HEK293 (cell line): ENCODE results near the gene PINLYP.
A peak's percentile ranks its signal among the peaks of the same experiment; 100 is the strongest.

Experiments used
- MEIS1 ChIP-seq: sonication (generic); formaldehyde crosslinking; IDR thresholded peaks from 2 replicates; pipeline ENCODE4 v1.8.1; 2022; ENCODE audit warnings: missing genetic modification reagents, mild to moderate bottlenecking, borderline replicate concordance
- MZF1 ChIP-seq: fragments of 450-650 bp; formaldehyde crosslinking; IDR thresholded peaks from 2 replicates; pipeline ENCODE4 v1.5.1; 2017; ENCODE audit warnings: missing biosample characterization, missing genetic modification characterization, borderline replicate concordance
- RBAK ChIP-seq: fragments of 450-650 bp; formaldehyde crosslinking; IDR thresholded peaks from 2 replicates; pipeline ENCODE4 v1.5.1; 2016; ENCODE audit warnings: missing biosample characterization, missing genetic modification characterization
- SCRT2 ChIP-seq: fragments of 450-650 bp; formaldehyde crosslinking; IDR thresholded peaks from 2 replicates; pipeline ENCODE4 v1.5.1; 2016; ENCODE audit warnings: missing biosample characterization, missing genetic modification characterization
- TRIM28 ChIP-seq: IDR thresholded peaks from 2 replicates; pipeline ENCODE4 v1.6.1; 2011; ENCODE audit warnings: low read length, control low read depth, borderline replicate concordance
- ZNF114 ChIP-seq: fragments of 450-650 bp; formaldehyde crosslinking; IDR thresholded peaks from 2 replicates; pipeline ENCODE4 v1.5.0; 2017; ENCODE audit warnings: missing biosample characterization, missing genetic modification characterization
- ZNF132 ChIP-seq: fragments of 450-650 bp; formaldehyde crosslinking; IDR thresholded peaks from 2 replicates; pipeline ENCODE4 v1.5.1; 2017; ENCODE audit warnings: missing biosample characterization, missing genetic modification characterization, borderline replicate concordance
- ZNF157 ChIP-seq: fragments of 450-650 bp; formaldehyde crosslinking; IDR thresholded peaks from 2 replicates; pipeline ENCODE4 v1.5.1; 2016; ENCODE audit warnings: missing biosample characterization, missing genetic modification characterization
- ZNF169 ChIP-seq: fragments of 450-650 bp; formaldehyde crosslinking; IDR thresholded peaks from 2 replicates; pipeline ENCODE4 v1.5.1; 2016; ENCODE audit warnings: missing biosample characterization, missing genetic modification characterization
- ZNF174 ChIP-seq: fragments of 450-650 bp; formaldehyde crosslinking; IDR thresholded peaks from 2 replicates; pipeline ENCODE4 v1.5.0; 2017; ENCODE audit warnings: missing biosample characterization, mild to moderate bottlenecking, missing genetic modification characterization
- ZNF266 ChIP-seq: fragments of 450-650 bp; formaldehyde crosslinking; IDR thresholded peaks from 2 replicates; pipeline ENCODE4 v1.5.1; 2016; ENCODE audit warnings: missing biosample characterization, missing genetic modification characterization, low read depth
- ZNF324 ChIP-seq: fragments of 450-650 bp; formaldehyde crosslinking; IDR thresholded peaks from 2 replicates; pipeline ENCODE4 v1.5.1; 2016; ENCODE audit warnings: missing biosample characterization, missing genetic modification characterization
- ZNF530 ChIP-seq: fragments of 450-650 bp; formaldehyde crosslinking; IDR thresholded peaks from 2 replicates; pipeline ENCODE4 v1.5.1; 2016; ENCODE audit warnings: low read depth, missing biosample characterization, missing genetic modification characterization
- ZNF600 ChIP-seq: fragments of 450-650 bp; formaldehyde crosslinking; IDR thresholded peaks from 2 replicates; pipeline ENCODE4 v1.5.1; 2016; ENCODE audit warnings: missing biosample characterization, missing genetic modification characterization
- ZNF843 ChIP-seq: fragments of 450-650 bp; formaldehyde crosslinking; IDR thresholded peaks from 2 replicates; pipeline ENCODE4 v1.5.1; 2016; ENCODE audit warnings: missing biosample characterization, missing genetic modification characterization
- ZSCAN16 ChIP-seq: fragments of 450-650 bp; formaldehyde crosslinking; IDR thresholded peaks from 2 replicates; pipeline ENCODE4 v1.5.1; 2016; ENCODE audit warnings: missing biosample characterization, missing genetic modification characterization
- ZXDB ChIP-seq: fragments of 450-650 bp; formaldehyde crosslinking; IDR thresholded peaks from 2 replicates; pipeline ENCODE4 v1.5.1; 2016; ENCODE audit warnings: missing biosample characterization, missing genetic modification characterization
- TF ChIP-seq, protein P1 (sequence below): fragments of 450-650 bp; IDR thresholded peaks from 2 replicates; pipeline ENCODE4 v1.5.1; 2018; ENCODE audit warnings: missing biosample characterization, missing genetic modification characterization
- TF ChIP-seq, protein P2 (sequence below): fragments of 450-650 bp; formaldehyde crosslinking; IDR thresholded peaks from 2 replicates; pipeline ENCODE4 v1.5.1; 2017; ENCODE audit warnings: missing biosample characterization, missing genetic modification characterization
- TF ChIP-seq, protein P3 (sequence below): fragments of 450-650 bp; formaldehyde crosslinking; IDR thresholded peaks from 2 replicates; pipeline ENCODE4 v1.5.1; 2017; ENCODE audit warnings: missing biosample characterization, missing genetic modification characterization
- TF ChIP-seq, protein P4 (sequence below): fragments of 450-650 bp; formaldehyde crosslinking; conservative IDR thresholded peaks from 2 replicates; pipeline ENCODE4 v1.5.1; 2016; ENCODE audit warnings: low read depth, missing biosample characterization, missing genetic modification characterization
- TF ChIP-seq, protein P5 (sequence below): fragments of 450-650 bp; formaldehyde crosslinking; IDR thresholded peaks from 2 replicates; pipeline ENCODE4 v1.5.1; 2016; ENCODE audit warnings: missing biosample characterization, missing genetic modification characterization, borderline replicate concordance
- TF ChIP-seq, protein P6 (sequence below): fragments of 450-650 bp; formaldehyde crosslinking; IDR thresholded peaks from 2 replicates; pipeline ENCODE4 v1.5.1; 2016; ENCODE audit warnings: missing biosample characterization, missing genetic modification characterization
- TF ChIP-seq, protein P7 (sequence below): fragments of 450-650 bp; formaldehyde crosslinking; IDR thresholded peaks from 2 replicates; pipeline ENCODE4; 2016; ENCODE audit warnings: missing biosample characterization, missing genetic modification characterization

PINLYP gene

DNA sequence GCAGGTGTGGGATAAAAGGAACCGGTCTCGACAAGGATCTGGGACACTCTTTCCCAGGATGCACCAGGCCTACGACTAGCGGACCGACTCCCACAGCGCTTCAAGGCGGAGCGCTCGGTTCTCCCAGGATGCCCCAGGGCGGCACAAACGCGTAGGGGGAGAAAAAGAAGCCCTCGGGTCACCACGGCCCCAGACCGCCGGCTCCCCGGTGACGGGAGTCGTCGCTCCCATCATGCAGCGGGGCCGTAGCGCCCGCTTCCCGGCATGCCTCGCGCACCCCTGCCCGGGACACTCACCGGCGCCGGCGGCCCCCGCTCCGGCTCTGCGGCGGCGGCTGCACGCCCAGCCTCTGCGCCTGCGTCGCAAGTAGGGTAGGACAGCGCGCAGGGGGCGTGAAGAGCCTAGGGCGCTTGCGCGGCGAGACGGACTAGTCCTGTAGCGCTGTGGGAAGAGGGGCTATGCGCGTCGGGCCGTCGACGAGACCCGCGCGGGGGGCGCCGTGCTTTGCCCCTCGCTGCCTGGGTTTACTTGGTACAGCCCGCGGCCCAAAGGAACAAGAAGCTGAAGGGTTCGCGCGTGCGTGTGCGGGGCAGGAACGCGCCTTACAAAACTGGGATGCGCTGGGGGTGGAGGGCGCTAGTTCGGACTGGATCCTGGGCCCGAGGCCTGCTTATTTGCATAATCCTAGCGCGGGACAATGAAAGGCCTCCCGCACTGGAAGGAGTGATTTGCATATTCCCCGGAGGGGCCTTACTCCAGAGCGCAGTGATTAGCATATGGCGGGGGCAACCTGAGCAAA lies 43.9 kb downstream of the PINLYP start, which contains the start of gene ZNF428 (continued):
- TF ChIP-seq, protein P1, sequence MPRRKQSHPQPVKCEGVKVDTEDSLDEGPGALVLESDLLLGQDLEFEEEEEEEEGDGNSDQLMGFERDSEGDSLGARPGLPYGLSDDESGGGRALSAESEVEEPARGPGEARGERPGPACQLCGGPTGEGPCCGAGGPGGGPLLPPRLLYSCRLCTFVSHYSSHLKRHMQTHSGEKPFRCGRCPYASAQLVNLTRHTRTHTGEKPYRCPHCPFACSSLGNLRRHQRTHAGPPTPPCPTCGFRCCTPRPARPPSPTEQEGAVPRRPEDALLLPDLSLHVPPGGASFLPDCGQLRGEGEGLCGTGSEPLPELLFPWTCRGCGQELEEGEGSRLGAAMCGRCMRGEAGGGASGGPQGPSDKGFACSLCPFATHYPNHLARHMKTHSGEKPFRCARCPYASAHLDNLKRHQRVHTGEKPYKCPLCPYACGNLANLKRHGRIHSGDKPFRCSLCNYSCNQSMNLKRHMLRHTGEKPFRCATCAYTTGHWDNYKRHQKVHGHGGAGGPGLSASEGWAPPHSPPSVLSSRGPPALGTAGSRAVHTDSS (tag by site-specific recombination): peak; percentile 0; the same call in 1 of the 2 replicates
- TF ChIP-seq, protein P2, sequence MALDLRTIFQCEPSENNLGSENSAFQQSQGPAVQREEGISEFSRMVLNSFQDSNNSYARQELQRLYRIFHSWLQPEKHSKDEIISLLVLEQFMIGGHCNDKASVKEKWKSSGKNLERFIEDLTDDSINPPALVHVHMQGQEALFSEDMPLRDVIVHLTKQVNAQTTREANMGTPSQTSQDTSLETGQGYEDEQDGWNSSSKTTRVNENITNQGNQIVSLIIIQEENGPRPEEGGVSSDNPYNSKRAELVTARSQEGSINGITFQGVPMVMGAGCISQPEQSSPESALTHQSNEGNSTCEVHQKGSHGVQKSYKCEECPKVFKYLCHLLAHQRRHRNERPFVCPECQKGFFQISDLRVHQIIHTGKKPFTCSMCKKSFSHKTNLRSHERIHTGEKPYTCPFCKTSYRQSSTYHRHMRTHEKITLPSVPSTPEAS (tag by site-specific recombination): peak; percentile 8; the same call in 1 of the 2 replicates
- peak; percentile 41; the same call in 1 of the 2 replicates for TF ChIP-seq MZF1 (tag by site-specific recombination)
- TF ChIP-seq ZNF600 (tag by site-specific recombination): peak; percentile 90
- TF ChIP-seq, protein P3, sequence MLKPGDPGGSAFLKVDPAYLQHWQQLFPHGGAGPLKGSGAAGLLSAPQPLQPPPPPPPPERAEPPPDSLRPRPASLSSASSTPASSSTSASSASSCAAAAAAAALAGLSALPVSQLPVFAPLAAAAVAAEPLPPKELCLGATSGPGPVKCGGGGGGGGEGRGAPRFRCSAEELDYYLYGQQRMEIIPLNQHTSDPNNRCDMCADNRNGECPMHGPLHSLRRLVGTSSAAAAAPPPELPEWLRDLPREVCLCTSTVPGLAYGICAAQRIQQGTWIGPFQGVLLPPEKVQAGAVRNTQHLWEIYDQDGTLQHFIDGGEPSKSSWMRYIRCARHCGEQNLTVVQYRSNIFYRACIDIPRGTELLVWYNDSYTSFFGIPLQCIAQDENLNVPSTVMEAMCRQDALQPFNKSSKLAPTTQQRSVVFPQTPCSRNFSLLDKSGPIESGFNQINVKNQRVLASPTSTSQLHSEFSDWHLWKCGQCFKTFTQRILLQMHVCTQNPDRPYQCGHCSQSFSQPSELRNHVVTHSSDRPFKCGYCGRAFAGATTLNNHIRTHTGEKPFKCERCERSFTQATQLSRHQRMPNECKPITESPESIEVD (tag by site-specific recombination): no peak
- TF ChIP-seq, protein P4, sequence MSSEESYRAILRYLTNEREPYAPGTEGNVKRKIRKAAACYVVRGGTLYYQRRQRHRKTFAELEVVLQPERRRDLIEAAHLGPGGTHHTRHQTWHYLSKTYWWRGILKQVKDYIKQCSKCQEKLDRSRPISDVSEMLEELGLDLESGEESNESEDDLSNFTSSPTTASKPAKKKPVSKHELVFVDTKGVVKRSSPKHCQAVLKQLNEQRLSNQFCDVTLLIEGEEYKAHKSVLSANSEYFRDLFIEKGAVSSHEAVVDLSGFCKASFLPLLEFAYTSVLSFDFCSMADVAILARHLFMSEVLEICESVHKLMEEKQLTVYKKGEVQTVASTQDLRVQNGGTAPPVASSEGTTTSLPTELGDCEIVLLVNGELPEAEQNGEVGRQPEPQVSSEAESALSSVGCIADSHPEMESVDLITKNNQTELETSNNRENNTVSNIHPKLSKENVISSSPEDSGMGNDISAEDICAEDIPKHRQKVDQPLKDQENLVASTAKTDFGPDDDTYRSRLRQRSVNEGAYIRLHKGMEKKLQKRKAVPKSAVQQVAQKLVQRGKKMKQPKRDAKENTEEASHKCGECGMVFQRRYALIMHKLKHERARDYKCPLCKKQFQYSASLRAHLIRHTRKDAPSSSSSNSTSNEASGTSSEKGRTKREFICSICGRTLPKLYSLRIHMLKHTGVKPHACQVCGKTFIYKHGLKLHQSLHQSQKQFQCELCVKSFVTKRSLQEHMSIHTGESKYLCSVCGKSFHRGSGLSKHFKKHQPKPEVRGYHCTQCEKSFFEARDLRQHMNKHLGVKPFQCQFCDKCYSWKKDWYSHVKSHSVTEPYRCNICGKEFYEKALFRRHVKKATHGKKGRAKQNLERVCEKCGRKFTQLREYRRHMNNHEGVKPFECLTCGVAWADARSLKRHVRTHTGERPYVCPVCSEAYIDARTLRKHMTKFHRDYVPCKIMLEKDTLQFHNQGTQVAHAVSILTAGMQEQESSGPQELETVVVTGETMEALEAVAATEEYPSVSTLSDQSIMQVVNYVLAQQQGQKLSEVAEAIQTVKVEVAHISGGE: peak; percentile 69
- TF ChIP-seq, protein P5, sequence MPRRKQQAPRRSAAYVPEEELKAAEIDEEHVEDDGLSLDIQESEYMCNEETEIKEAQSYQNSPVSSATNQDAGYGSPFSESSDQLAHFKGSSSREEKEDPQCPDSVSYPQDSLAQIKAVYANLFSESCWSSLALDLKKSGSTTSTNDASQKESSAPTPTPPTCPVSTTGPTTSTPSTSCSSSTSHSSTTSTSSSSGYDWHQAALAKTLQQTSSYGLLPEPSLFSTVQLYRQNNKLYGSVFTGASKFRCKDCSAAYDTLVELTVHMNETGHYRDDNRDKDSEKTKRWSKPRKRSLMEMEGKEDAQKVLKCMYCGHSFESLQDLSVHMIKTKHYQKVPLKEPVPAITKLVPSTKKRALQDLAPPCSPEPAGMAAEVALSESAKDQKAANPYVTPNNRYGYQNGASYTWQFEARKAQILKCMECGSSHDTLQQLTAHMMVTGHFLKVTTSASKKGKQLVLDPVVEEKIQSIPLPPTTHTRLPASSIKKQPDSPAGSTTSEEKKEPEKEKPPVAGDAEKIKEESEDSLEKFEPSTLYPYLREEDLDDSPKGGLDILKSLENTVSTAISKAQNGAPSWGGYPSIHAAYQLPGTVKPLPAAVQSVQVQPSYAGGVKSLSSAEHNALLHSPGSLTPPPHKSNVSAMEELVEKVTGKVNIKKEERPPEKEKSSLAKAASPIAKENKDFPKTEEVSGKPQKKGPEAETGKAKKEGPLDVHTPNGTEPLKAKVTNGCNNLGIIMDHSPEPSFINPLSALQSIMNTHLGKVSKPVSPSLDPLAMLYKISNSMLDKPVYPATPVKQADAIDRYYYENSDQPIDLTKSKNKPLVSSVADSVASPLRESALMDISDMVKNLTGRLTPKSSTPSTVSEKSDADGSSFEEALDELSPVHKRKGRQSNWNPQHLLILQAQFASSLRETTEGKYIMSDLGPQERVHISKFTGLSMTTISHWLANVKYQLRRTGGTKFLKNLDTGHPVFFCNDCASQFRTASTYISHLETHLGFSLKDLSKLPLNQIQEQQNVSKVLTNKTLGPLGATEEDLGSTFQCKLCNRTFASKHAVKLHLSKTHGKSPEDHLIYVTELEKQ (tag by site-specific recombination): peak; percentile 17; the same call in 1 of the 2 replicates
- no peak for TF ChIP-seq ZNF132 (tag by site-specific recombination)
- TF ChIP-seq TRIM28: no peak
- TF ChIP-seq, protein P6, sequence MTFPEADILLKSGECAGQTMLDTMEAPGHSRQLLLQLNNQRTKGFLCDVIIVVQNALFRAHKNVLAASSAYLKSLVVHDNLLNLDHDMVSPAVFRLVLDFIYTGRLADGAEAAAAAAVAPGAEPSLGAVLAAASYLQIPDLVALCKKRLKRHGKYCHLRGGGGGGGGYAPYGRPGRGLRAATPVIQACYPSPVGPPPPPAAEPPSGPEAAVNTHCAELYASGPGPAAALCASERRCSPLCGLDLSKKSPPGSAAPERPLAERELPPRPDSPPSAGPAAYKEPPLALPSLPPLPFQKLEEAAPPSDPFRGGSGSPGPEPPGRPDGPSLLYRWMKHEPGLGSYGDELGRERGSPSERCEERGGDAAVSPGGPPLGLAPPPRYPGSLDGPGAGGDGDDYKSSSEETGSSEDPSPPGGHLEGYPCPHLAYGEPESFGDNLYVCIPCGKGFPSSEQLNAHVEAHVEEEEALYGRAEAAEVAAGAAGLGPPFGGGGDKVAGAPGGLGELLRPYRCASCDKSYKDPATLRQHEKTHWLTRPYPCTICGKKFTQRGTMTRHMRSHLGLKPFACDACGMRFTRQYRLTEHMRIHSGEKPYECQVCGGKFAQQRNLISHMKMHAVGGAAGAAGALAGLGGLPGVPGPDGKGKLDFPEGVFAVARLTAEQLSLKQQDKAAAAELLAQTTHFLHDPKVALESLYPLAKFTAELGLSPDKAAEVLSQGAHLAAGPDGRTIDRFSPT (tag by site-specific recombination): peak; percentile 37; the same call in 1 of the 2 replicates
- no peak for TF ChIP-seq ZNF157
- TF ChIP-seq ZNF114: no peak
- TF ChIP-seq ZXDB (tag by site-specific recombination): peak; percentile 97
- TF ChIP-seq SCRT2 (tag by site-specific recombination): no peak
- TF ChIP-seq ZNF266: no peak
- TF ChIP-seq ZNF169: no peak; the same call in 1 of the 2 replicates
- TF ChIP-seq, protein P7, sequence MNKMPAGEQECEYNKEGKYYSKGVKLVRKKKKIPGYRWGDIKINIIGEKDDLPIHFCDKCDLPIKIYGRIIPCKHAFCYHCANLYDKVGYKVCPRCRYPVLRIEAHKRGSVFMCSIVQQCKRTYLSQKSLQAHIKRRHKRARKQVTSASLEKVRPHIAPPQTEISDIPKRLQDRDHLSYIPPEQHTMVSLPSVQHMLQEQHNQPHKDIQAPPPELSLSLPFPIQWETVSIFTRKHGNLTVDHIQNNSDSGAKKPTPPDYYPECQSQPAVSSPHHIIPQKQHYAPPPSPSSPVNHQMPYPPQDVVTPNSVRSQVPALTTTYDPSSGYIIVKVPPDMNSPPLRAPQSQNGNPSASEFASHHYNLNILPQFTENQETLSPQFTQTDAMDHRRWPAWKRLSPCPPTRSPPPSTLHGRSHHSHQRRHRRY (tag by site-specific recombination): no peak
- TF ChIP-seq ZNF843 (tag by site-specific recombination): peak; percentile 49
- TF ChIP-seq ZNF174: no peak
- TF ChIP-seq MEIS1 (CRISPR knock-in tag): no peak
- no peak for TF ChIP-seq ZNF530 (tag by site-specific recombination)
- peak; percentile 84 for TF ChIP-seq ZNF324 (tag by site-specific recombination)
- TF ChIP-seq ZSCAN16 (tag by site-specific recombination): peak; percentile 57
- TF ChIP-seq RBAK (tag by site-specific recombination): peak; percentile 49; the same call in 1 of the 2 replicates
